Hematopoietic multipotent progenitor cell treated with erythropoietin and hydrocortisone succinate and interleukin-3 and kit ligand, for 15 days (in vitro differentiated cells): ENCODE results near the gene ATP6V0E1.

Experiments used
- DNase-seq: peaks from one replicate; pipeline ENCODE4 v3.0.0-alpha.2; 2015; ENCODE audit warnings: low spot score

ATP6V0E1 gene

GRCh38 chr5:173078878-173079277, 95.3 kb downstream of the ATP6V0E1 start:
- no peak for DNase-seq
